Hepatocyte (in vitro differentiated cells): ENCODE results near the gene TMEFF2. TPM values are rescaled to one million over a fixed set of nuclear protein-coding genes. Genes with fewer than 3 reads are reported as not detected.

Source experiments
- DNase-seq: peaks from one replicate; pipeline ENCODE4 v3.0.0-alpha.2; 2016; ENCODE audit warnings: low spot score
- H2AFZ ChIP-seq: fragments of 200-600 bp; sonication (generic); 2 replicates; pipeline ENCODE4 v1.6.0; 2016; ENCODE audit warnings: antibody characterized with exemption, mild to moderate bottlenecking
- H3K27ac ChIP-seq: fragments of 200-600 bp; sonication (generic); 2 replicates; pipeline ENCODE4 v1.5.1; 2016; ENCODE audit warnings: mild to moderate bottlenecking
- H3K27me3 ChIP-seq: fragments of 200-600 bp; sonication (generic); 2 replicates; pipeline ENCODE4 v1.6.1; 2016
- H3K36me3 ChIP-seq: fragments of 200-600 bp; sonication (generic); replicated peaks from 2 replicates; pipeline ENCODE4 v1.5.1; 2016; ENCODE audit warnings: low read depth; ENCODE audit not compliant: insufficient read depth
- H3K4me1 ChIP-seq: fragments of 200-600 bp; sonication (generic); 2 replicates; pipeline ENCODE4 v1.5.1; 2016; ENCODE audit warnings: mild to moderate bottlenecking, moderate library complexity; ENCODE audit not compliant: insufficient read depth
- H3K4me2 ChIP-seq: fragments of 200-600 bp; sonication (generic); 2 replicates; pipeline ENCODE4 v1.6.0; 2016
- H3K4me3 ChIP-seq: fragments of 200-600 bp; sonication (generic); 2 replicates; pipeline ENCODE4 v1.5.1; 2016; ENCODE audit warnings: mild to moderate bottlenecking
- H3K79me2 ChIP-seq: fragments of 200-600 bp; sonication (generic); 2 replicates; pipeline ENCODE4 v1.6.0; 2017; ENCODE audit warnings: mild to moderate bottlenecking
- H3K9me2 ChIP-seq: fragments of 200-600 bp; sonication (generic); replicated peaks from 2 replicates; pipeline ENCODE4 v1.6.0; 2017; ENCODE audit warnings: mild to moderate bottlenecking; ENCODE audit not compliant: insufficient read depth
- H3K9me3 ChIP-seq: fragments of 200-600 bp; sonication (generic); 2 replicates; pipeline ENCODE4 v1.5.1; 2016; ENCODE audit warnings: low read depth, mild to moderate bottlenecking
- H4K20me1 ChIP-seq: fragments of 200-600 bp; sonication (generic); 2 replicates; pipeline ENCODE4 v1.6.0; 2016; ENCODE audit warnings: mild to moderate bottlenecking; ENCODE audit not compliant: insufficient read depth, poor library complexity, severe bottlenecking
- EZH2 ChIP-seq: fragments of 200-600 bp; sonication (generic); IDR thresholded peaks from 2 replicates; pipeline ENCODE4 v1.6.1; 2016; ENCODE audit warnings: antibody characterized with exemption, mild to moderate bottlenecking, borderline replicate concordance
- EZH2phosphoT487 ChIP-seq: fragments of 200-600 bp; sonication (generic); IDR thresholded peaks from one replicate; pipeline ENCODE4 v1.6.1; 2018; ENCODE audit warnings: antibody characterized with exemption, mild to moderate bottlenecking, low read depth, moderate library complexity; ENCODE audit not compliant: unreplicated experiment, severe bottlenecking
- WGBS: methylation state at CpG from one replicate; pipeline ENCODE4 v1.1.6; 2016; ENCODE audit warnings: low lambda C conversion rate; ENCODE audit errors: missing lambda C conversion rate; 5-methylcytosine and 5-hydroxymethylcytosine counted together
- polyA plus RNA-seq: library from polyadenylated mRNA; unstranded; fragments of >200 nt; fragmentation: Nextera tagmentation; extraction: Ambion mirVana; gene quantifications from 2 replicates; pipeline ENCODE4 v1.2.1, GENCODE V29; 2016
- total RNA-seq: library from RNA; depleted of rRNA; stranded (reverse); fragments of >200 nt; gene quantifications from 2 replicates; pipeline ENCODE4 v1.2.3, GENCODE V29; 2014
- TF ChIP-seq, protein P1 (sequence below): fragments of 200-600 bp; sonication (generic); IDR thresholded peaks from 2 replicates; pipeline ENCODE4 v1.5.1; 2016; ENCODE audit warnings: antibody characterized with exemption, mild to moderate bottlenecking; ENCODE audit not compliant: poor library complexity

The TMEFF2 gene
- total and polyA plus RNA-seq, 2 experiments from 2014 or later = 0.43 to 1.8 TPM

DNA sequence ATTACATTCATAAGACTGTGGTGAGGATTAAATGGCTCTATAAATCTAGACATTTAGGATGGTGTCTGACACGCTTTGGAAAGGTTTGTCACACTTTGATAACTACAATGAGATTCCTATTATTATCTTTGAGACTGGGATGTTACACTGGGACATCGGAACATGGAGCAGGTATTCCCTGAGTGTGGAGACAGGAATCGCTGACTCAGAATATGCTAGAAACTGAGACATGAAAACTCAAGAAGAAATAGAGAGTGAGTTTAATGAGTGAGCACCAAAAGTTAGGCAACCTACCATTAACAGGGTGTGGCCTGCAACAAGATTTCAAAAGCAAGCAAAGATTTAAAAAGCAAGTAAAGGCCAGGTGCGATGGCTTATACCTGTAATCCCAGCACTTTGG lies 145.4 kb downstream of the TMEFF2 start:
- Histone ChIP-seq H3K27ac (no peak overlapping the region), H3K4me2 (no peak overlapping the region), H3K36me3 (no peaks in the 10 kb centered on the region), H4K20me1 (no peaks in the 10 kb centered on the region), H3K4me1 (no peaks in the 10 kb centered on the region), H3K9me3 (no peaks in the 10 kb centered on the region), H3K4me3 (no peak overlapping the region), H2AFZ (no peak overlapping the region), H3K79me2 (no peaks in the 10 kb centered on the region), H3K27me3 (no peaks in the 10 kb centered on the region), H3K9me2 (no peaks in the 10 kb centered on the region)
- TF ChIP-seq, protein P1, sequence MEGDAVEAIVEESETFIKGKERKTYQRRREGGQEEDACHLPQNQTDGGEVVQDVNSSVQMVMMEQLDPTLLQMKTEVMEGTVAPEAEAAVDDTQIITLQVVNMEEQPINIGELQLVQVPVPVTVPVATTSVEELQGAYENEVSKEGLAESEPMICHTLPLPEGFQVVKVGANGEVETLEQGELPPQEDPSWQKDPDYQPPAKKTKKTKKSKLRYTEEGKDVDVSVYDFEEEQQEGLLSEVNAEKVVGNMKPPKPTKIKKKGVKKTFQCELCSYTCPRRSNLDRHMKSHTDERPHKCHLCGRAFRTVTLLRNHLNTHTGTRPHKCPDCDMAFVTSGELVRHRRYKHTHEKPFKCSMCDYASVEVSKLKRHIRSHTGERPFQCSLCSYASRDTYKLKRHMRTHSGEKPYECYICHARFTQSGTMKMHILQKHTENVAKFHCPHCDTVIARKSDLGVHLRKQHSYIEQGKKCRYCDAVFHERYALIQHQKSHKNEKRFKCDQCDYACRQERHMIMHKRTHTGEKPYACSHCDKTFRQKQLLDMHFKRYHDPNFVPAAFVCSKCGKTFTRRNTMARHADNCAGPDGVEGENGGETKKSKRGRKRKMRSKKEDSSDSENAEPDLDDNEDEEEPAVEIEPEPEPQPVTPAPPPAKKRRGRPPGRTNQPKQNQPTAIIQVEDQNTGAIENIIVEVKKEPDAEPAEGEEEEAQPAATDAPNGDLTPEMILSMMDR = no peak
- TF ChIP-seq EZH2phosphoT487 = no peak
- TF ChIP-seq EZH2 = no peak
- no peak for DNase-seq
- WGBS = 81% methylated on average over 4 of the region's 4 CpGs

DNA sequence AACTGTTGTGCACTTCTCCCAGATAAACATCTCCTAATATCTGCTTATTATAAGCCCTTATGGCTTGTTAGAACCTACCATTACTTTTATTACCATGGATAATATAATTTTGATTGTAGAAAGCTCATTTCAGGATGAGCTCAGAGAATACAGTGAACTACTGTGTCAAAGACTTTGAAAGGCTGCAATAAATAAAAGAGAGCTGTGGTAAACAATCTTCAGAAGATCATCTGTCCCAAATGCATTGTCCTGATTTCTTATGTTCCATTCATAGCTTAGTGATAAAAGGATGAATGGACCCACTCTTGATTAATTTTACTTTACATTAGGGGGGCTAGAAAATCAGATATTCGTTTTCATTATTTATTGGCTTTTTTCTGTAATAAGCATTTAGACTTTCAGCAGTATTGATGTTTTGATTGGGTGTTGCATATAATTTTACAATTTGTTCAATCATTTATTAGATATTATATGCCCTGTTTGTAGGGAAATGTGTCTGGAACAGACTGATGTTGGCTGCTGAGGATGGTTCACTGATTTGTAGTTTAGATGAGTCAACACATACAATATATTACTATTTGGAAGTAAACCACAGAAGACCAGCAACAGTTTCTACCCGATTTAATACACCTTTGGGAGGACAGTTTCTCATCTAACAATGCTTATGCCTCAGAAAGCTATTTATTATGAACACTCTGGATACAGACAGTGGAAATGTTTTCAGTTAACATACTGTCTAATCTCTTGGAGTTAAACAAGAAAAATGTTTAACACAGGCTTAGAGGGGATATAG lies 147.2 kb downstream of the TMEFF2 start:
- Histone ChIP-seq H3K27ac (no peak overlapping the region), H3K4me1 (no peaks in the 10 kb centered on the region), H3K79me2 (no peaks in the 10 kb centered on the region), H2AFZ (no peak overlapping the region), H3K36me3 (no peaks in the 10 kb centered on the region), H4K20me1 (no peaks in the 10 kb centered on the region), H3K9me2 (no peaks in the 10 kb centered on the region), H3K4me2 (no peak overlapping the region), H3K27me3 (no peaks in the 10 kb centered on the region), H3K4me3 (no peak overlapping the region), H3K9me3 (no peaks in the 10 kb centered on the region)
- WGBS = 78% methylated on average over 2 of the region's 2 CpGs
- no peak for DNase-seq
- TF ChIP-seq EZH2 (no peak), EZH2phosphoT487 (no peak)
- TF ChIP-seq, protein P1 = no peak

DNA sequence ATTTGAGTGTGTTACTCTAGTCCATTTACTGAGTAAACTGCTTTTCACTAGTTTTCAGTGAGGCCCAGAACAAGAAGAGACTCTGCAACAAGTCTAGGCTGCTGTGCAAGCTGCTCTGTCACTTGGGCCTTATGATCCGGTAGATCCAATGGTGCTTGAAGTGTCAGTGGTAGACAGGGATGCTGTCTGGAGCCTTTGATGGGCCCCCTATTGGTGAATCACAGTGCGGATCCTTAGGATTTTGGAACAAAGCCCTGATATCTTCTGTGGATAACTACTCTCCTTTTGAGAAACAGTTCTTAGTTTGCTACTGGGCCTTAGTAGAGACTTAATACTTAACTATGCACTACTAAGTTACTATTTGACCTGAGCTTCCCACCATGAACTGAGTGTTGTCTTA lies 150.2 kb downstream of the TMEFF2 start:
- 90% methylated on average over 2 of the region's 2 CpGs for WGBS

More for the DNA sequence above, 150.2 kb downstream of the TMEFF2 start:
- Histone ChIP-seq H4K20me1 (no peaks in the 10 kb centered on the region), H3K27me3 (no peaks in the 10 kb centered on the region), H3K9me2 (no peaks in the 10 kb centered on the region), H3K36me3 (no peaks in the 10 kb centered on the region), H3K4me1 (no peaks in the 10 kb centered on the region), H3K4me3 (no peak overlapping the region), H2AFZ (no peak overlapping the region), H3K79me2 (no peaks in the 10 kb centered on the region), H3K27ac (no peak overlapping the region), H3K4me2 (no peak overlapping the region), H3K9me3 (no peaks in the 10 kb centered on the region)
- TF ChIP-seq, protein P1 = no peak
- TF ChIP-seq EZH2phosphoT487 (no peak), EZH2 (no peak)
- no peak for DNase-seq
